ENCODE measurements around the gene SCYGR3. TPM values are rescaled to one million over a fixed set of nuclear protein-coding genes. Genes with fewer than 3 reads are reported as not detected.

Gene SCYGR3
- total and polyA plus RNA-seq, 2 donors (not counting 1 experiment from before 2014, with no cell fraction given), result not detected

DNA sequence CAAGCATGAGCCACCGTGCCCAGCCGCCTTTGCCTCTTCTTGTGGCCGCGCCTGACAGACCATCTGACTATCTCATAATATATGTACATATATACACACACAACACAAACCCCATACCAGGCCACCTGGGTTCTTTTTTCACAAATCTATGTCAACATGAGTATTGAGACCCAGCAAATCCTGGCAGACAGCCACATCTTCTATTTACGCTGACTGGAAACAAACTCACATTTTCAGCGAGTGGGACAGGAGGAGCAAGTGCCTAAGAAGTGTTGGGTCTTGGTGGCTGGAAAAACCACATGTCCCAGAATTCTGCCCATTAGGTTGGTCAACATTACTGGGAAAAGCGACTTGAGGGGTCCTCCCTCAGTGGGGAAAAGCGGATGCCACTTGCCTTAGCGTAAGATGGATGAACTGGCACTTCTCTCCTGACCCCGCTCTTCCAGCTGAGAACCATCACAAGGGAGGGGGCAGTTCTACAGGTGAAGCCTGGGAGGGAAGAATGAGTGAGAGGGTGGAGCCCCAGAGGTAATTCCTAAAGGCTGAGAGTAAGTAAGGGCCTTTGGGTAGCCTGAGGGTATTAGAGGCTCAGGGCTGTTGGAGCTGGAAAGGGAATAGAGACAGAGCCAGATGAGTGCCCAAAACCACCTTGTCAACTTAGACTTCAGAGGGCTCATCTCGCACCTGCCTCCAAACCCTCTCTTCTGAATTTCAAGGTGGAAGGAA lies 1.9 kb downstream of the SCYGR3 start:
- no peak overlapping the region for H3K4me3 ChIP-seq (ENCODE audit: control extremely low read depth in 1 of 5, extremely low read depth in 1 of 5, insufficient read depth in 1 of 5, low read depth in 2 of 5, low read length in 4 of 5)
- no peak for ATAC-seq (ENCODE audit: low read depth)
- no peaks in the 10 kb centered on the region for H3K36me3 ChIP-seq (replicated peaks in 1 of 2; ENCODE audit: control extremely low read depth in 1 of 2, control insufficient read depth in 1 of 2, extremely low read depth in 1 of 2, insufficient read depth in 2 of 2, low read length in 1 of 2)
- H3K9me3 ChIP-seq (ENCODE audit: control extremely low read depth in 1 of 3, control insufficient read depth in 2 of 3, insufficient read depth in 1 of 3, low read length in 2 of 3), result peaks cover 0 to 5% (median 0%) of the 10 kb centered on the region in 3 donors
- TF ChIP-seq, protein P1, sequence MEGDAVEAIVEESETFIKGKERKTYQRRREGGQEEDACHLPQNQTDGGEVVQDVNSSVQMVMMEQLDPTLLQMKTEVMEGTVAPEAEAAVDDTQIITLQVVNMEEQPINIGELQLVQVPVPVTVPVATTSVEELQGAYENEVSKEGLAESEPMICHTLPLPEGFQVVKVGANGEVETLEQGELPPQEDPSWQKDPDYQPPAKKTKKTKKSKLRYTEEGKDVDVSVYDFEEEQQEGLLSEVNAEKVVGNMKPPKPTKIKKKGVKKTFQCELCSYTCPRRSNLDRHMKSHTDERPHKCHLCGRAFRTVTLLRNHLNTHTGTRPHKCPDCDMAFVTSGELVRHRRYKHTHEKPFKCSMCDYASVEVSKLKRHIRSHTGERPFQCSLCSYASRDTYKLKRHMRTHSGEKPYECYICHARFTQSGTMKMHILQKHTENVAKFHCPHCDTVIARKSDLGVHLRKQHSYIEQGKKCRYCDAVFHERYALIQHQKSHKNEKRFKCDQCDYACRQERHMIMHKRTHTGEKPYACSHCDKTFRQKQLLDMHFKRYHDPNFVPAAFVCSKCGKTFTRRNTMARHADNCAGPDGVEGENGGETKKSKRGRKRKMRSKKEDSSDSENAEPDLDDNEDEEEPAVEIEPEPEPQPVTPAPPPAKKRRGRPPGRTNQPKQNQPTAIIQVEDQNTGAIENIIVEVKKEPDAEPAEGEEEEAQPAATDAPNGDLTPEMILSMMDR (IDR thresholded peaks at IDR 0.05), result no peak
- TF ChIP-seq EZH2 (IDR thresholded peaks at IDR 0.05; ENCODE audit: borderline replicate concordance, insufficient read depth, low read depth, low read length, poor library complexity, severe bottlenecking), result no peak
- H3K79me2 ChIP-seq (ENCODE audit: control insufficient read depth, insufficient read depth, low read length), result no peaks in the 10 kb centered on the region
- no peaks in the 10 kb centered on the region for H4K20me1 ChIP-seq (ENCODE audit: control insufficient read depth, insufficient read depth, low read length, poor library complexity, severe bottlenecking)
- WGBS (ENCODE audit: insufficient coverage), result 85% methylated on average over 8 of the region's 11 CpGs
- no peak overlapping the region for H3K4me3 Mint-ChIP-seq
- peaks cover 6 to 15% of the 10 kb centered on the region in 2 donors for H3K4me1 ChIP-seq (ENCODE audit: control insufficient read depth in 2 of 2, insufficient read depth in 2 of 2, low read length in 2 of 2)
- intact Hi-C loops (cut with micrococcal nuclease), result no loop called here
- no peaks in the 10 kb centered on the region for H3K9me3 Mint-ChIP-seq (ENCODE audit: insufficient read depth)
- CTCF ChIA-PET, result no interaction called here
- no peak overlapping the region for H2AFZ ChIP-seq (ENCODE audit: insufficient read depth, low read depth, low read length, poor library complexity, severe bottlenecking)
- H3K27ac Mint-ChIP-seq, result no peak overlapping the region
- peaks cover 17% of the 10 kb centered on the region for H3K4me1 Mint-ChIP-seq
- H3K27me3 Mint-ChIP-seq, result peaks cover 21% of the 10 kb centered on the region
- no peak overlapping the region for H3K9ac ChIP-seq (ENCODE audit: low read length)
- no peak overlapping the region for H3K4me2 ChIP-seq (replicated peaks; ENCODE audit: low read depth, low read length, poor library complexity, severe bottlenecking)
- POLR2A ChIA-PET, result no interaction called here
- no peak for DNase-seq
- H3K27me3 ChIP-seq (replicated peaks in 1 of 4; ENCODE audit: control extremely low read depth in 1 of 4, control insufficient read depth in 3 of 4, insufficient read depth in 4 of 4, low read length in 3 of 4), result peaks cover 0 to 5% (median 1%) of the 10 kb centered on the region in 4 experiments
- H3K27ac ChIP-seq (ENCODE audit: low read length in 2 of 2), result no peak overlapping the region

DNA sequence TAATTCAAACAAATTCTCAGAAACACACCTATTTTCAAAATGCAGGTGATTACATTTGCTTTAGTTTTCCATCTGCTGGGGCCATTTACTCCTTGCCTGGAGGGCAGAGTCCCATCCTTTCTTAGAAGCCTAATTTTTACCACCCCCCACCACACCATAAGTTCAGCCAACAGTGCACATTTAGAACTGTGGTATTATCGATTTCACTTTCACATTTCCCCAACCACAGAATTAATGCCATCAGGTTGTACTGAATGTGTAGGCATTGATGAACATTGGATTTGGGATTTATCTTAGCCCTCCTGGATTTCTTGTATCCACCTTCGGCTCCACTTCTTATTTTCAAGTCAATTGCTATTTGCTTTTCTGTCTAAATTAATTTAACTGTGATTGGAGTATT lies 4.5 kb downstream of the SCYGR3 start:
- intact Hi-C loops (cut with micrococcal nuclease), result no loop called here
- H3K9me3 Mint-ChIP-seq (ENCODE audit: insufficient read depth), result no peaks in the 10 kb centered on the region
- H4K20me1 ChIP-seq (ENCODE audit: control insufficient read depth, insufficient read depth, low read length, poor library complexity, severe bottlenecking), result no peaks in the 10 kb centered on the region

More for the DNA sequence above, 4.5 kb downstream of the SCYGR3 start:
- H3K4me1 Mint-ChIP-seq, result peaks cover 17% of the 10 kb centered on the region
- DNase-seq (no peak), ATAC-seq (ENCODE audit: low read depth) (no peak)
- H3K4me3 Mint-ChIP-seq, result no peak overlapping the region
- Histone ChIP-seq H3K9me3 (ENCODE audit: control extremely low read depth in 1 of 3, control insufficient read depth in 2 of 3, insufficient read depth in 1 of 3, low read length in 2 of 3) (peaks cover 0 to 5% (median 0%) of the 10 kb centered on the region in 3 donors), H3K9ac (ENCODE audit: low read length) (no peak overlapping the region), H3K4me3 (ENCODE audit: control extremely low read depth in 1 of 5, extremely low read depth in 1 of 5, insufficient read depth in 1 of 5, low read depth in 2 of 5, low read length in 4 of 5) (no peak overlapping the region), H3K4me2 (replicated peaks; ENCODE audit: low read depth, low read length, poor library complexity, severe bottlenecking) (no peak overlapping the region), H3K79me2 (ENCODE audit: control insufficient read depth, insufficient read depth, low read length) (no peaks in the 10 kb centered on the region), H3K27ac (ENCODE audit: low read length in 2 of 2) (no peak overlapping the region), H2AFZ (ENCODE audit: insufficient read depth, low read depth, low read length, poor library complexity, severe bottlenecking) (no peak overlapping the region), H3K4me1 (ENCODE audit: control insufficient read depth in 2 of 2, insufficient read depth in 2 of 2, low read length in 2 of 2) (peaks cover 7 to 15% of the 10 kb centered on the region in 2 donors), H3K36me3 (replicated peaks in 1 of 2; ENCODE audit: control extremely low read depth in 1 of 2, control insufficient read depth in 1 of 2, extremely low read depth in 1 of 2, insufficient read depth in 2 of 2, low read length in 1 of 2) (no peaks in the 10 kb centered on the region), H3K27me3 (replicated peaks in 1 of 4; ENCODE audit: control extremely low read depth in 1 of 4, control insufficient read depth in 3 of 4, insufficient read depth in 4 of 4, low read length in 3 of 4) (peaks cover 0 to 5% (median 2%) of the 10 kb centered on the region in 4 experiments)
- no CpG with 5 or more reads among the region's 2 CpGs for WGBS (ENCODE audit: insufficient coverage)
- peaks cover 17% of the 10 kb centered on the region for H3K27me3 Mint-ChIP-seq
- no peak overlapping the region for H3K27ac Mint-ChIP-seq
- CTCF ChIA-PET, result no interaction called here
- TF ChIP-seq EZH2 (IDR thresholded peaks at IDR 0.05; ENCODE audit: borderline replicate concordance, insufficient read depth, low read depth, low read length, poor library complexity, severe bottlenecking), result no peak
- TF ChIP-seq, protein P1 (IDR thresholded peaks at IDR 0.05), result no peak
- POLR2A ChIA-PET, result no interaction called here

All from B cell (primary cell).